Astrocyte of the cerebellum (primary cell): Measurements from ENCODE around the gene C7.
"Not testable (repeated sequence)": the region's sequence is repeated elsewhere in the genome, so short reads cannot be mapped to it uniquely, and the experiment has no call there.

Experiments used
- DNase-seq: peaks from one replicate; pipeline ENCODE4 v3.0.0-alpha.2; 2011; ENCODE audit warnings: low read depth
- H3K4me3 ChIP-seq: 2 replicates; pipeline ENCODE4 v1.5.1; 2011; ENCODE audit warnings: mild to moderate bottlenecking, low read depth, low read length, moderate library complexity
- CTCF ChIP-seq: IDR thresholded peaks from 2 replicates; pipeline ENCODE4 v1.5.1; 2012; ENCODE audit warnings: low read length, low read depth, moderate library complexity, mild to moderate bottlenecking; ENCODE audit errors: missing control alignments
- in situ Hi-C: cut with HindIII; loops from 2 replicates; pipeline ENCODE4 v1.10.0; 2017; ENCODE audit warnings: low sequenced_read_pairs

The C7 gene

GRCh38 chr5:40909264-40909663, at the start of gene C7:
Gene C7, plus strand, starts transcription at chr5:40909497. Its CDS starts 114 bp downstream, at chr5:40909611.
- no peak for DNase-seq

GRCh38 chr5:40860711-40861110, 48.6 kb upstream of the C7 start:
- H3K4me3 ChIP-seq: no peak overlapping the region
- in situ Hi-C loops: no loop called here
- no peak for TF ChIP-seq CTCF
- no peak for DNase-seq

More at GRCh38 chr5:40909264-40909663, at the start of gene C7:
- in situ Hi-C loops: loop anchor here (25.0 kb wide), 1 partner anchor 928 kb away; no protein-coding TSS in a partner anchor
- H3K4me3 ChIP-seq: no peak within 1 kb of the TSS
- TF ChIP-seq CTCF: no peak

- DNase-seq: not testable (repeated sequence)
These were observed 44.3 kb upstream of the C7 start for GRCh38 chr5:40865004-40865403.

GRCh38 chr5:40866844-40867243, 42.5 kb upstream of the C7 start:
- in situ Hi-C loops: no loop called here
- H3K4me3 ChIP-seq: no peak overlapping the region
- no peak for TF ChIP-seq CTCF
- DNase-seq: no peak

More at GRCh38 chr5:40865004-40865403, 44.3 kb upstream of the C7 start:
- in situ Hi-C loops, H3K4me3 ChIP-seq: not testable (repeated sequence)

GRCh38 chr5:40869384-40869783, 39.9 kb upstream of the C7 start:
- TF ChIP-seq CTCF: no peak
- no peak overlapping the region for H3K4me3 ChIP-seq
- in situ Hi-C loops: no loop called here
- no peak for DNase-seq

GRCh38 chr5:40871177-40871576, 38.1 kb upstream of the C7 start:
- no peak overlapping the region for H3K4me3 ChIP-seq
- no peak for TF ChIP-seq CTCF
- no peak for DNase-seq
- in situ Hi-C loops: no loop called here

GRCh38 chr5:40872253-40872652, 37.0 kb upstream of the C7 start:
- in situ Hi-C loops, H3K4me3 ChIP-seq, DNase-seq: not testable (repeated sequence)

GRCh38 chr5:40873286-40873880, 35.9 kb upstream of the C7 start:
- in situ Hi-C loops: no loop called here
- no peak for TF ChIP-seq CTCF
- H3K4me3 ChIP-seq: no peak overlapping the region
- no peak for DNase-seq
